Measurements from ENCODE around the gene AFAP1.
A peak's percentile ranks its signal among the peaks of the same experiment; 100 is the strongest.

The AFAP1 gene

DNA sequence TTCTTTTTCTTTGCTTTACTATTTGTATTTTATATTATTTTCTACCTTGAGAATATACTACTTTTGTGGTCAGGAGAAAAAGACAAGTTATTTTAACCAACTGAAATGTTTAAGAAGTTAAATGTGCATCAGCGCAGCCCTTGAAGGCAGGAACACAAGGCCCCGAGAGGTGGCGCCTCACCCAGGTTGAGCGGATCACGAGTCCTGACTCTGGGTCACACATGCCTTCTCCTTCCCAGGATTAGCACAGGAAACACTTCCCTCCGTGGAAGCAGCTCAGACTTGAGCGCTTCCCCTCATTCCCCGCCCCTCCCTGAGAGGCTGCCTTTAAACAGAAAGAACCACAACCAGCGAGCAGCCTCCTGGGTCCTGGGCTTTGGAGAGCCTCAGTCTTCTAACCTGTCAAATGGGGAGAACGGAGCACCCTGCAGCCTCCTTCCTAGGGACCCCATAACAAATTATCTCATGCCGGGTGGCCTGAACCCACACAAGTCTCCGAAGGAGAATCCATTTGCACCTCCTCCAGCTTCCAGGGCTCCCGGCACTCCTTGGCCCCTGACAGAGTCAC, 217.6 kb downstream of the AFAP1 start:
- H3K27me3 ChIP-seq (replicated peaks), result no peaks in the 10 kb centered on the region
- peak; percentile 9 for DNase-seq
- in situ Hi-C loops (cut with HindIII; ENCODE audit: low pct_ligation_motif_present, low sequenced_read_pairs), result no loop called here
- TF ChIP-seq, protein P1, sequence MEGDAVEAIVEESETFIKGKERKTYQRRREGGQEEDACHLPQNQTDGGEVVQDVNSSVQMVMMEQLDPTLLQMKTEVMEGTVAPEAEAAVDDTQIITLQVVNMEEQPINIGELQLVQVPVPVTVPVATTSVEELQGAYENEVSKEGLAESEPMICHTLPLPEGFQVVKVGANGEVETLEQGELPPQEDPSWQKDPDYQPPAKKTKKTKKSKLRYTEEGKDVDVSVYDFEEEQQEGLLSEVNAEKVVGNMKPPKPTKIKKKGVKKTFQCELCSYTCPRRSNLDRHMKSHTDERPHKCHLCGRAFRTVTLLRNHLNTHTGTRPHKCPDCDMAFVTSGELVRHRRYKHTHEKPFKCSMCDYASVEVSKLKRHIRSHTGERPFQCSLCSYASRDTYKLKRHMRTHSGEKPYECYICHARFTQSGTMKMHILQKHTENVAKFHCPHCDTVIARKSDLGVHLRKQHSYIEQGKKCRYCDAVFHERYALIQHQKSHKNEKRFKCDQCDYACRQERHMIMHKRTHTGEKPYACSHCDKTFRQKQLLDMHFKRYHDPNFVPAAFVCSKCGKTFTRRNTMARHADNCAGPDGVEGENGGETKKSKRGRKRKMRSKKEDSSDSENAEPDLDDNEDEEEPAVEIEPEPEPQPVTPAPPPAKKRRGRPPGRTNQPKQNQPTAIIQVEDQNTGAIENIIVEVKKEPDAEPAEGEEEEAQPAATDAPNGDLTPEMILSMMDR (IDR thresholded peaks at IDR 0.05; ENCODE audit: low read depth, low read length, missing control alignments), result peak; percentile 51
- no peaks in the 10 kb centered on the region for H3K36me3 ChIP-seq (replicated peaks)
- no peak overlapping the region for H3K4me3 ChIP-seq (ENCODE audit: low read depth, low read length)
- no peak overlapping the region for H3K27ac ChIP-seq

DNA sequence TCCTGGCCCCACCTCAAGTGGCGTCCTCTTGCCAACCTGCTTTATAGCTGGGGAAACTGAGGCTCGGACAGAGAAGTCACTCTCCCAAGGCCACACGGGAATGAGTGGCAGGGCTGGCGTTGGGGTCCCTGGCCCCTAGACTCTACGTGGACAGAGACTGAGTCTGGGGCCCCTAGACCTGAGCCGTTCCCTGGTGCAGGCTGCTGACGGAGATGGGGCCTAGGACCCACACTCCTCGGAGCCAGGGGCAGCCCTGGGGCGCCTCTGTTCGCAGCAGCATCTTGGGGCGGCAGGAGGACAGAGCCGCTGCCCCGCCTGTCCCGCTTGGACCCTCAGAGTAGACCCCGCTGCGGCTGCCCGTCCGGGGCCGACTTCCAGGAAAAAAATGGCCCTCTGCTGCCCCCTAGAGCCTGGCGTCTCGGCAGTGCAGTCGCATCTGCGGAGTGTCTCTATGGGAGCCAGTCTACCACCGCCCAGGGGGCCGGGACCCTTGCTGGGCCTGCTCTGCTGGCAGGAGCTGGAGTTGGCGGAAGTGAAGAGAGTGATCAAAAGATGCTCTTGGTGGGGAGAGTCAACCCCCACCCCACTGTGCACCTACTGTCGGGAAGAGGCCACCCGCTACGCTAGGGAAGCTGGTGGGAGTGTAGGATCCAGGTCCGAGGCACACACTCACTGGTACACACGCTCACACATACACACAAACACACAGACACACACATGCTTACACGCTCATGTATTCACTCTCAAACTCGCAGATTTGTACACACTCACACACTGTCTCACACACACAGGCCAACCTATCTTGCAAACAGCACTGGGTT, 220.1 kb downstream of the AFAP1 start:
- H3K4me3 ChIP-seq (ENCODE audit: low read depth, low read length), result no peak overlapping the region
- no peak overlapping the region for H3K27ac ChIP-seq
- H3K27me3 ChIP-seq (replicated peaks), result no peaks in the 10 kb centered on the region
- DNase-seq, result no peak
- TF ChIP-seq, protein P1 (IDR thresholded peaks at IDR 0.05; ENCODE audit: low read depth, low read length, missing control alignments), result peak; percentile 91
- in situ Hi-C loops (cut with HindIII; ENCODE audit: low pct_ligation_motif_present, low sequenced_read_pairs), result no loop called here
- H3K36me3 ChIP-seq (replicated peaks), result no peaks in the 10 kb centered on the region

DNA sequence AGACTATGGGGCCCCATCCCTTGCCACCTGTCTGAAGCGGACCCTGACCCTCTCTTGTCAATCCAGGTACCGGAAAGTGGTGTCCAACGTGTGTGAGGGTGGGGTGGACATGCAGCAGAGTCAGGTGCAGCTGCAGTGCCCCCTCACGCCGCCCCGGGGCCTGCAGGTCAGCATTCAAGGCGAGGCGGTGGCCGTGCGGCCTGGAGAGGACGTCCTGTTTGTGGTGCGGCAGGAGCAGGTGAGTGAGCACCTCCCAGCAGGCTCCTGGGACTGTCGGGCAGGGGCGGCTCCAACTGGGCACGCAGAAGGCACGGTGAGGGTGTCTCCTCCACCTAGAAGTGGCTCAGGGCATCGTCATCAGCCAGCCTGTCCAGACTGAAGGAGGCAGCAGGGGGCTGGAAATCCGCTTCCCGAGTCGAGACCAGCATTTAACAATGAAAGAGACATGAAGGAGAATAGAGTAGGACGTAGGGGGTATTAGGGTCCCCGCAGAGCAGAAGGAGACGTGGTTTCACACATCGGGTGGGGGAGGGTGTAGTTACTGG, 221.6 kb downstream of the AFAP1 start:
- in situ Hi-C loops (cut with HindIII; ENCODE audit: low pct_ligation_motif_present, low sequenced_read_pairs), result no loop called here
- no peaks in the 10 kb centered on the region for H3K36me3 ChIP-seq (replicated peaks)
- no peak overlapping the region for H3K27ac ChIP-seq
- TF ChIP-seq, protein P1 (IDR thresholded peaks at IDR 0.05; ENCODE audit: low read depth, low read length, missing control alignments), result no peak
- no peak for DNase-seq
- H3K27me3 ChIP-seq (replicated peaks), result no peaks in the 10 kb centered on the region
- H3K4me3 ChIP-seq (ENCODE audit: low read depth, low read length), result no peak overlapping the region

DNA sequence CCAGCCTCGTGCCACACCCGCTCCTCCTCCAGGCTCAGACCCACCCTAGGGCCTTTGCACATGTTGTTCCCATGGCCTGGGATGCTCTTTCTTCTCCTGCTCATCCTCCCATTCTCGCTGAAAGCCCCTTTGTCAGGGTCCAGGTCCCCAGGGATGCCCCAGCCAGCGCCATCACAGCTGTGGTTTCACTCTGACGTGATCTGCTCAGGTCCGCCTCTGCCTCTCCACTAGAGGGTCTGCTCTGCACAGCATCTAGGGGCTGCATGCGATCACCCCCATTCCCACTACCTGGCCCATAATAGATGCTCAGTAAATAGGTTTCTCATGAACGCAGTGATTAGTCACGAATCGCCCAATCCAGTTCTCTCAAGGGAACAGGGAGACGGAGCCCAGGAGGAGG, 222.5 kb downstream of the AFAP1 start:
- no peaks in the 10 kb centered on the region for H3K27me3 ChIP-seq (replicated peaks)
- no peak overlapping the region for H3K27ac ChIP-seq
- in situ Hi-C loops (cut with HindIII; ENCODE audit: low pct_ligation_motif_present, low sequenced_read_pairs), result no loop called here
- DNase-seq, result no peak
- no peak overlapping the region for H3K4me3 ChIP-seq (ENCODE audit: low read depth, low read length)
- TF ChIP-seq, protein P1 (IDR thresholded peaks at IDR 0.05; ENCODE audit: low read depth, low read length, missing control alignments), result no peak
- no peaks in the 10 kb centered on the region for H3K36me3 ChIP-seq (replicated peaks)

DNA sequence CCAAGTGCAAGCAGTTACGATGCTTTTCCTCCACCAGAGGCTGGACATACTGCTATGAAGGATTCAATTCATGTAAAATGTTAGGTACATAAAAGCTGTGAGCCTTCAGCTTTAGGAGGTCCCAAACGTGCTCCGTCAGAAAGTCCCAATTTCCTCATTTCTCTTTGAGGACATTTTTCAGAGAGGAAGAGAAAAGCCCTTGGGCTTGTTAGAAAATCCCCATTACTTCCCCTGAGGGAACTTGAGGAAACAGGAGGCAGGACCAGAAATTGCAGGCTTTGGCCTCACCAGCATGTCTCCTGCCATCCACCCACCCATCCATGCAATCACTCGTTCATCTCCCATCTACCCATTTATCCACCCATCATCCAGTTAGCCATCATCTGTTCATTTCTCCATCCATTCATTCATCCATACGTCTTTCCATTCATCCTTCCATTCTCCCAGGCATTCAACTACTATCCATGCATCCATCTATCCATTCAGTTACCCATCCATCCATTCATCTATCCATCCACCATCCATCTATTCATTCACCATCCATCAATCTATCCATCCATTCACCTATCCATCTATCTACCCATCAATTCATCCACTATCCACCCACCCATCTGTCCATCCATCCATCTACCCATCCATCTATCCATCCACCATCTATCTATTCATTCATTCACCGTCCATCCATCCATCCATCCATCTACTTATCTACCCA, 223.5 kb downstream of the AFAP1 start:
- H3K4me3 ChIP-seq (ENCODE audit: low read depth, low read length), result no peak overlapping the region
- no peak for DNase-seq
- no peaks in the 10 kb centered on the region for H3K36me3 ChIP-seq (replicated peaks)
- TF ChIP-seq, protein P1 (IDR thresholded peaks at IDR 0.05; ENCODE audit: low read depth, low read length, missing control alignments), result no peak
- no peak overlapping the region for H3K27ac ChIP-seq
- in situ Hi-C loops (cut with HindIII; ENCODE audit: low pct_ligation_motif_present, low sequenced_read_pairs), result no loop called here
- no peaks in the 10 kb centered on the region for H3K27me3 ChIP-seq (replicated peaks)

Measured in brain microvascular endothelial cell (primary cell).